ENCODE measurements around the gene TNP2. TPM values are rescaled to one million over a fixed set of nuclear protein-coding genes. Genes with fewer than 3 reads are reported as not detected.
"Not testable (repeated sequence)": the region's sequence is repeated elsewhere in the genome, so short reads cannot be mapped to it uniquely, and the experiment has no call there.

TNP2 gene
- total RNA-seq, 2 donors from 2014 or later: not detected

DNA sequence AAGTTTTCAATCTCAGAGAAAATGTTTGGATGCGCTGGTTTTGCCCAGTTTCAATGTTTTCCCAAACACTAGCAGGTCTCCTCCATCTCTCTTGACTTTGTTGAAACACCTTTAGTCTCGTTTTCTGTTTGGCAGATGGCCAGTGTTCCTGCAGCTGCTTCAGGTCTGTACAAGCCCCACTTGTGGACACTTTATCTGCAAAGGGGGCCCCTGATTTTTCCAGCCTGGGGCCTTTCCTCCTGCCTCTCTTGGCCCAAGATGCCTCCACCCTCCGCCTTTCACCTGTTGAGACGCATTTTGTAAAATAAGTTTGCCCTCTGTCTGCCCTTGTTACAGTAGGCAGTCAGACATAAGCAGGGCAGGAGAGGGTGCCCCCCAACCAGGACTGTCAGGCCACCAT, 33.9 kb upstream of the TNP2 start:
- H3K4me1 ChIP-seq: no peaks in the 10 kb centered on the region
- H3K27me3 ChIP-seq: no peaks in the 10 kb centered on the region
- no peak for DNase-seq (ENCODE audit: low spot score)
- no peak overlapping the region for H3K4me3 ChIP-seq
- TF ChIP-seq, protein P1, sequence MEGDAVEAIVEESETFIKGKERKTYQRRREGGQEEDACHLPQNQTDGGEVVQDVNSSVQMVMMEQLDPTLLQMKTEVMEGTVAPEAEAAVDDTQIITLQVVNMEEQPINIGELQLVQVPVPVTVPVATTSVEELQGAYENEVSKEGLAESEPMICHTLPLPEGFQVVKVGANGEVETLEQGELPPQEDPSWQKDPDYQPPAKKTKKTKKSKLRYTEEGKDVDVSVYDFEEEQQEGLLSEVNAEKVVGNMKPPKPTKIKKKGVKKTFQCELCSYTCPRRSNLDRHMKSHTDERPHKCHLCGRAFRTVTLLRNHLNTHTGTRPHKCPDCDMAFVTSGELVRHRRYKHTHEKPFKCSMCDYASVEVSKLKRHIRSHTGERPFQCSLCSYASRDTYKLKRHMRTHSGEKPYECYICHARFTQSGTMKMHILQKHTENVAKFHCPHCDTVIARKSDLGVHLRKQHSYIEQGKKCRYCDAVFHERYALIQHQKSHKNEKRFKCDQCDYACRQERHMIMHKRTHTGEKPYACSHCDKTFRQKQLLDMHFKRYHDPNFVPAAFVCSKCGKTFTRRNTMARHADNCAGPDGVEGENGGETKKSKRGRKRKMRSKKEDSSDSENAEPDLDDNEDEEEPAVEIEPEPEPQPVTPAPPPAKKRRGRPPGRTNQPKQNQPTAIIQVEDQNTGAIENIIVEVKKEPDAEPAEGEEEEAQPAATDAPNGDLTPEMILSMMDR (IDR thresholded peaks at IDR 0.05): no peak
- H3K27ac ChIP-seq: no peak overlapping the region
- H3K36me3 ChIP-seq: no peaks in the 10 kb centered on the region
- H3K9me3 ChIP-seq: no peaks in the 10 kb centered on the region

DNA sequence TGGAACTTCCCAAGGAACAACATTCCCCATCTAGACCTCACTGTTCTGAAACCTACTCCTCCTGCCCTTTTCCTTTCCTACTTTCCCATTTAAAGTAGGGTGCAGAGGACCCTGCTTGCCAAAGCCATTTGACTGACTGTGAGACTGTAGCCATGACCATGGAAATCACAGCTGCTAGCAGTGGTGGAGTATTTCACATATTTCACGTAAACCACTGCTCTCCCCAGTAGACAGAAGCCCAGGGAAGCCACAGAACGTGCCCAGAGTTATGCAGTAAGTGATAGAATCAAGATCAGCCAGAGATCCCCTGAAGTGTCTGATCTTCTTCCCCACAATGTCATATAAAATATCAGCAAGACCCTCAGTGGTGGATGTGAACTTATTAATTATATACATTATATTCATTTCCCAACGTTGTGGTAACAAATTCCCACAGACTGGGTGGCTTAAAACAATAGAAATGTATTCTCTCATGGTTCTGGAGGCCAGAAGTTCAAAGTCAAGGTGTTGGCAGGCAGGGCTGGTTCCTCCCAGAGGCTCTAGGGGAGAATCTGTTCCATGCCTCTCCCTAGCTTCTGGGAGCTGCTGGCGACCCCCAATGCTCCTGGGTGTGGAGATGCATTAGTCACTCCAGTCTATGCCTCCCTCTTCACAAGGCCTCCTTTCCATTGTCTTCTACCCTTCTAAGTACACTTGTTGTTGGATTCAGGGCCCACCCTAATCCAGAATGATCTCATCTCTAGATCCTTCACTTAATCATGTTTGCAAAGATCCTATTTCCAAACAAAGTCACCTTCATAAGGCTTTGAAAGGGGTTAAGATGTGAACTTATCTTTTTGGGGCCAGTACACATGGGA, 32.7 kb upstream of the TNP2 start:
- Histone ChIP-seq H3K36me3 (no peaks in the 10 kb centered on the region), H3K27ac (no peak overlapping the region), H3K27me3 (no peaks in the 10 kb centered on the region), H3K4me3 (no peak overlapping the region), H3K9me3 (no peaks in the 10 kb centered on the region), H3K4me1 (peaks cover 0 to 11% of the 10 kb centered on the region in 2 donors)
- DNase-seq (ENCODE audit: low spot score): no peak
- TF ChIP-seq, protein P1 (IDR thresholded peaks at IDR 0.05): no peak

DNA sequence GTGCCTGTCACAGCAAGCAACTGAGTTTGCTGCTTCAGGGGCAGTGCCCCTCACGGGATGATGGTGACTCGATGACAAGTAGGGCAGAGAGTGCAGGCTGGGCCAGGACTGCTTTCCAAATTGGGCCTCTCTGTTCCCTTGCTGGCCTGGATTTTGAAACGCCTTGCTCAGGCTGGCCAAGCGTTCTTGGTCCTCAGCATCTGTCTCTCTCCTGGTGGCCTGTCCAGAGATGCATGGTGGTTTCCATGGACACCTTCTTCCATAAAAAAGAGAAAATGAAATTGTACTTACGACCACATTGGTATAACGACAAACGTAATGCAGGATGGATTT, 31.4 kb upstream of the TNP2 start:
- Histone ChIP-seq H3K27ac (no peak overlapping the region), H3K4me3 (no peak overlapping the region), H3K27me3 (no peaks in the 10 kb centered on the region), H3K9me3 (no peaks in the 10 kb centered on the region), H3K4me1 (peaks cover 0 to 15% of the 10 kb centered on the region in 2 donors), H3K36me3 (no peaks in the 10 kb centered on the region)
- no peak for DNase-seq (ENCODE audit: low spot score)
- TF ChIP-seq, protein P1 (IDR thresholded peaks at IDR 0.05): no peak

DNA sequence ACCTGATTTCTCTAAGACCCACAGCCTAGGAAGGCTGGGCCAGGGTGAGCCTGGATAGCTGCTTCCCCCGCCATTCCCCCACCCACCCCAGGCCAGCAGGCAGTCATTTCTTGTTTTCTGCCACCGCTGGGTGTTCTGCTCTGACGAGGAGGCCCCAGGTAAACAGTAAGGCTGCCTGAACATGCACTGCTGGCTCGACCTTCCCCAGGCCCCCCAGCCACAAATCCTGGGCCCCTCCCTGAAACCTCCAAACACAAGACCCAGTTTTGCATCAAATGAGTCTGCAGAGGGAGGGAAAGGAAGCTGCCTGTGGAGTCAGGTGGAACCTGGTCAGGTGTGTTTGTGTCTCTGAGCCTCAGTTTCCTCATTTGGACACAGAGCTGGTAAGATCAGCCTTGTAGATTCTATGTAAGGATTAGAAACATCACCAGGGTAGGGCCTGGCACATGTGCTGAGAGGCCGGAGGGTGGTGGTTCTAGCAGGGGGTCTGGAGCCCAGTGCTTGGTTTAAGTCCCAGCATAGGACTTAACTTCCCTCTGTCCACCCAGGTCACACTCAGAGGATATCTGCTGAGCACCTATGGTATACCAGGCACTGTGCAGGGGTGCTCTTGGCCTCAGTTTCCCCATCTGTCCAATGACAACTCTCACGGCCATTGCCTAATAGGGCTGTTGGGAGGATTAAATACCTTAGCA, 30.9 kb upstream of the TNP2 start:
- Histone ChIP-seq H3K4me3 (no peak overlapping the region), H3K4me1 (peaks cover 0 to 15% of the 10 kb centered on the region in 2 donors), H3K36me3 (no peaks in the 10 kb centered on the region), H3K27me3 (no peaks in the 10 kb centered on the region), H3K27ac (no peak overlapping the region), H3K9me3 (no peaks in the 10 kb centered on the region)
- no peak for DNase-seq (ENCODE audit: low spot score)
- TF ChIP-seq, protein P1 (IDR thresholded peaks at IDR 0.05): no peak

DNA sequence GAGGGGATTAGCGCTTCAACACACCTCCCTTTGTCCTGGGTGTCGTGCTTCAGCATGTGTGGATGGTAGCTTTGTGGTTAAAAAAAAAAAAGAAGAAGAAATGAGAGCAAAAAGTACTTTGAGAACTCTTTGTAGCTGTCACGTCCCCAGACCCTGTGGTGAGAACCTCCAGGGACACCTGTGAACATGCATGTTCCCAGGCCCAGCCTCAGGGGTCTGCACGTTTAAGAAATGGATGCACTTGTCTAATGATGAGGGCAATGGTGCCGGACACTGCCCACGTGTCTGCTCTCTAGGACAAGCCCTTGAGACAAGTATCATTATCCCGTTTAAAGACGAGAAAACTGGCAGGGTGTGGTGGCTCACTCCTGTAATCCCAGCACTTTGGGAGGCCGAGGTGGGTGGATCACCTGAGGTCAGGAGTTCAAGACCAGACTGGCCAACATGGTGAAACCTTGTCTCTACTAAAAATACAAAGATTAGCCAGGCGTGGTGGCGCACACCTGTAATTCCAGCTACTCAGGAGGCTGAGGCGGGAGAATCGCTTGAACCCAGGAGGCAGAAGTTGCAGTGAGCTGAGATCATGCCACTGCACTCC, 29.9 kb upstream of the TNP2 start:
- not testable (repeated sequence) for DNase-seq (ENCODE audit: low spot score); H3K9me3 ChIP-seq; H3K27ac ChIP-seq; H3K36me3 ChIP-seq; H3K4me3 ChIP-seq; H3K27me3 ChIP-seq
- peaks cover 0 to 15% of the 10 kb centered on the region in 2 donors for H3K4me1 ChIP-seq

Measured in right atrium auricular region (tissue), 2 donors.